Measurements from ENCODE around the gene NAA40. TPM values are rescaled to one million over a fixed set of nuclear protein-coding genes. Genes with fewer than 3 reads are reported as not detected.

NAA40 gene
- total and polyA plus RNA-seq, 10 of the 15 experiments (the other 5 are each of a cell fraction or from before 2014, with no cell fraction given): 4.8 to 31.6 (median 22.2) TPM

GRCh38 chr11:63915961-63916836, 22.6 kb upstream of the NAA40 start:
- Histone ChIP-seq H3K27ac (ENCODE audit: control insufficient read depth, insufficient read depth) (no peak overlapping the region), H2AFZ (ENCODE audit: control insufficient read depth, low read depth, low read length) (peak overlapping the region; percentile 60), H3K79me2 (ENCODE audit: control insufficient read depth, insufficient read depth, low read length) (no peaks in the 10 kb centered on the region), H3K9me3 (replicated peaks; ENCODE audit: control insufficient read depth, insufficient read depth, low read length) (no peaks in the 10 kb centered on the region), H3K4me1 (ENCODE audit: control insufficient read depth, insufficient read depth, low read length) (peaks cover 10% of the 10 kb centered on the region), H3K27me3 (replicated peaks in 1 of 2; ENCODE audit: control insufficient read depth in 2 of 2, insufficient read depth in 2 of 2, low read length in 1 of 2) (peaks cover 0 to 3% of the 10 kb centered on the region in 2 experiments; a peak in 3 of 4 replicates), H3K9ac (ENCODE audit: control insufficient read depth, insufficient read depth, low read length) (no peak overlapping the region), H3K4me2 (ENCODE audit: control insufficient read depth, insufficient read depth) (peak overlapping the region; percentile 86), H3K36me3 (ENCODE audit: control insufficient read depth in 2 of 2, insufficient read depth in 2 of 2, low read length in 1 of 2) (no peaks in the 10 kb centered on the region), H3K4me3 (peak overlapping the region; percentile 55; the same call in 1 of the 2 replicates), H4K20me1 (ENCODE audit: control insufficient read depth, insufficient read depth) (no peaks in the 10 kb centered on the region)
- ChIA-PET RAD21 (ENCODE audit: unreplicated experiment) (no interaction called here), SMC1A (ENCODE audit: uncharacterized antibody, unreplicated experiment) (no interaction called here), CTCF (interaction anchor here (1.2 to 3.1 kb wide), 3 partner anchors 29 to 79 kb away, joined by 4 to 17 read pairs (median 10); no protein-coding TSS in a partner anchor), POLR2A (interaction anchor here (0.6 kb wide), 2 partner anchors 15 to 382 kb away, joined by 4 read pairs; no protein-coding TSS in a partner anchor)
- in situ Hi-C loops (cut with MboI) (no loop called here), intact Hi-C loops (cut with micrococcal nuclease; ENCODE audit: unreplicated experiment) (no loop called here)
- DNase-seq (ENCODE audit: low read depth, low spot score) (no peak), FAIRE-seq (no peak), ATAC-seq (peak; percentile 11; the same call in 1 of the 3 replicates)
- TF ChIP-seq CTCF (IDR thresholded peaks at IDR 0.05 in 2 of 3, conservative IDR thresholded peaks at IDR 0.05 in 1 of 3; ENCODE audit: control insufficient read depth in 2 of 3, extremely low read depth in 1 of 3, insufficient read depth in 1 of 3, low read depth in 3 of 3, low read length in 3 of 3): peak; percentile 36 to 56 (median 36)
- TF ChIP-seq CEBPZ (IDR thresholded peaks at IDR 0.05; ENCODE audit: low read depth, low read length): no peak
- peak; percentile 24 for TF ChIP-seq NR2F1 (conservative IDR thresholded peaks at IDR 0.05)
- 8% methylated on average over 45 of the region's 56 CpGs for WGBS (ENCODE audit: insufficient coverage, insufficient replicate concordance, low lambda C conversion rate, missing lambda C conversion rate)
- BruUV-seq (replicated peaks): no TSS peak

Measured in GM12878 (cell line).